Neutrophil (primary cell): ENCODE results near the gene NKX2-1.

Source experiments
- H3K27ac ChIP-seq: fragments of 200-600 bp; sonication (generic); 2 replicates; pipeline ENCODE4 v1.5.1; 2016; ENCODE audit warnings: mild to moderate bottlenecking, moderate library complexity
- H3K27me3 ChIP-seq: fragments of 200-600 bp; sonication (generic); 2 replicates; pipeline ENCODE4 v1.6.0; 2016; ENCODE audit warnings: mild to moderate bottlenecking
- H3K36me3 ChIP-seq: fragments of 200-600 bp; sonication (generic); 2 replicates; pipeline ENCODE4 v1.5.1; 2017
- H3K4me1 ChIP-seq, 2 experiments: fragments of 200-600 bp in 1 of 2; sonication (generic) in 1 of 2; 1 replicate in 1 of 2; 2 replicates in 1 of 2; pipeline versions ENCODE4 v1.5.1 to v1.6.1; 2013 to 2016; ENCODE audit warnings: low read depth in 1 of 2, low read length in 1 of 2, mild to moderate bottlenecking in 1 of 2, moderate library complexity in 1 of 2; ENCODE audit not compliant: control insufficient read depth in 1 of 2, insufficient read depth in 1 of 2
- H3K4me3 ChIP-seq, 2 experiments: fragments of 200-600 bp in 1 of 2; sonication (generic) in 1 of 2; 1 replicate in 1 of 2; 2 replicates in 1 of 2; pipeline ENCODE4 v1.5.1; 2013 to 2016; ENCODE audit warnings: low read depth in 1 of 2, low read length in 1 of 2, mild to moderate bottlenecking in 1 of 2, moderate library complexity in 1 of 2
- H3K9me3 ChIP-seq: fragments of 200-600 bp; sonication (generic); 2 replicates; pipeline ENCODE4 v1.5.1; 2016
- CTCF ChIP-seq: fragments of 200-600 bp; sonication (generic); IDR thresholded peaks from 2 replicates; pipeline ENCODE4 v1.5.1; 2016; ENCODE audit warnings: antibody characterized with exemption

The NKX2-1 gene

GRCh38 chr14:36471431-36471830 lies 48.6 kb downstream of the NKX2-1 start:
- no peaks in the 10 kb centered on the region for H3K36me3 ChIP-seq

GRCh38 chr14:36467332-36467731 lies 52.7 kb downstream of the NKX2-1 start:
- no peak overlapping the region for H3K4me3 ChIP-seq
- H3K27me3 ChIP-seq = peaks cover 7% of the 10 kb centered on the region

More at GRCh38 chr14:36471431-36471830, 48.6 kb downstream of the NKX2-1 start:
- Histone ChIP-seq H3K4me1 (no peaks in the 10 kb centered on the region), H3K9me3 (no peaks in the 10 kb centered on the region), H3K27me3 (no peaks in the 10 kb centered on the region), H3K27ac (no peak overlapping the region), H3K4me3 (no peak overlapping the region)
- no peak for TF ChIP-seq CTCF

More at GRCh38 chr14:36467332-36467731, 52.7 kb downstream of the NKX2-1 start:
- H3K4me1 ChIP-seq = no peaks in the 10 kb centered on the region
- no peak overlapping the region for H3K27ac ChIP-seq
- no peaks in the 10 kb centered on the region for H3K9me3 ChIP-seq
- H3K36me3 ChIP-seq = no peaks in the 10 kb centered on the region
- TF ChIP-seq CTCF = no peak
